Endometrial microvascular endothelial cells (primary cell): ENCODE measurements around the gene CCDC27. TPM values are rescaled to one million over a fixed set of nuclear protein-coding genes. Genes with fewer than 3 reads are reported as not detected.
"Not testable (repeated sequence)": the region's sequence is repeated elsewhere in the genome, so short reads cannot be mapped to it uniquely, and the experiment has no call there.

Source experiments
- in situ Hi-C: cut with HindIII; loops from 2 replicates; pipeline ENCODE4 v1.10.0; 2017; ENCODE audit warnings: low sequenced_read_pairs, low pct_unique_long_range_greater_than_20kb; ENCODE audit errors: inconsistent ontology term
- total RNA-seq: library from RNA; depleted of rRNA; stranded (reverse); fragments of >200 nt; gene quantifications from one replicate; pipeline ENCODE4 v1.2.3, GENCODE V29; 2015; ENCODE audit errors: inconsistent ontology term

Gene CCDC27
- total RNA-seq, 1 donor from 2014 or later: not detected

DNA sequence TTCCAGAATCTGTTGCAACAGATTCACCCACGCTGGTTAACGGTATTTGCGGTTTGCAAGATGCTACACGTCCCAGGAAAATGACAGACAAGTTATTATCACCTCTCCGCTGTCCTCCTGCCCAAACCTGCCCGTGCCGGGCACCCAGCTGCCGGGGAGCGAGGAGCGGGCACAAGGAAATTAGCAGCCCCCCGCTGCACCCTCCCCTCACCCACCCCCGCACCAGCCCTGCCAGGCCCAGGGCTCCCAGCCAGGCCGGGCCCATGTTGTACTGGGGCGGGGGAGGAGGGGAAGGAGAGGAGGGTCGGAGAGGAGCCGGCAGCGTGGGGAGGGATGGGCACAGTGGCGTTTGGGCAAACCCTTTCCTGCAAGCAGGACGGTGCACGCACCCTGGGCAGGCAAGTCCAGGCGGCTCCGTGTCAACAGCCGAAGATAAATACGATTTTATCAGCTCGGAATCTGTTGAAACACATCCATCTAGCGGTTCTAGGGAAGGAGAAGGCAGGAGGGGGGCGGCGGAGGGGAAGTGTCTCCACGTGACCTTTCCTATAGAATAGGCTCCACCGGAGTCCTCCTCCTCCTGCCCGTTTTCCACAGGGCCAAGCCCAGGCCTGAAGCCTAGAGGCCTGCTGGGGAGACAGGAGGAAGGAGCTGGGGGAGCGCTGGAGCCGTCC lies 35.1 kb upstream of the CCDC27 start:
- in situ Hi-C loops: no loop called here

DNA sequence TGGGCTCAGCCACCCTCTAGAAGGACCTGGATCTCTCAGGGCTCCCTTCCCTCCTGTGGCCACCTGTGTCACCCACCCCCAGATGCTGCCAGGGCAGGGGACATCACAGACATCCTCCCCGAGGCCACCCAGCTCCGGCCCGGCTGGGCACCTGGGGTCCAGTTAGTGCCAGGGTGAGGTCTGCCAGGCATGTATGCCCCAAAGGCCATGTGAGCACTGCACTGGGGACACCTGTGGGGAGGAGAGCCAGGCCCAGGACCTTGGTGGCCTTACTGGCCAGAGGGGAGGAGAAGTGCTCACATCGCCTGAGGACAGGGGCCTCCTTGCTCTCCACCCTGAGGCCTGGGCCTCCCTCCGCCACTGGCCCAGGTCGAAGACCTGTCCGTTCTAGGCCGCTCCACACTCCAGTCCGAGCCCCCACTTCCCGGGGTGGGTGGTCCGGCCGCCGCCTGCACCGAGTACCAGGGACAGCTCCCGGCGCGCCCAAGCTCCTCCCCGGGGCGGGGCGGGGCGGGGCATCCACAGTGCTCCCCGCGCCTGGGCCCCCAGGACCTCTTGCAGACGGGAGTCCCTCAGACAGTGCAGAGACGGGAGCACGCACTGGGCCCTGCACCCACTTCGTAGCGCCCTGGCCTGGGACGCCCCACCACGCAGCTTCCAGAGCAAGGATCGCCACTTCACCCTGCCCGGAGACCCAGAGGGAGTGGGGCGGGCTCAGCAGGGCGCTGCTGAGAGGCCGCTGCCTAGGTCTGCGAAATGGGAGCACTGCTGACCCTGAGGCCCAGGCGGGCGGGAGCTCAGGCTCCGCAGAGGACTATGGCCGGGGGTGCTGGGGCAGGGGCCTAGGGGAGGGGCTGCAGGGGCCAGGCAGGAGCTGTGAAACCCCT lies 34.3 kb upstream of the CCDC27 start:
- in situ Hi-C loops: no loop called here

DNA sequence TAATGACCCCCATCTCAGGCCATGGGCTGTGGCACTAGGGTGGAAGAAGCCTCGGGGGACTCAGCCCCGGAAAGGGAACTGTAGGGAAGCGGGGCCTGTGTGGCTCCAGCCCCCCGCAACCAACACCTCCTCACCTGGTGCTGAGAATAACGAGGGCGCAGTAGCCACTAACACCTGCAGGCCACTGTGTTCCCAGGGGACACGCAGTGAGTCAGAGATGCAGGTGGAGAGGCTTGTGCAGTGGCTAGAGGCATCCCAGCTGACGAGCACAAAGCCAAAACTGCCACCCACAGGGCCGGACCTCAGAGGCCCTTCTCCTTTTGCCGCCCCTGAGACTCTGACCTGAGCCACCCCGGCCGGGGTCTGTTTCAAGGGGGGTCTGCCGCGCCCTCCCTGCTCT lies 33.5 kb upstream of the CCDC27 start:
- in situ Hi-C loops: no loop called here

DNA sequence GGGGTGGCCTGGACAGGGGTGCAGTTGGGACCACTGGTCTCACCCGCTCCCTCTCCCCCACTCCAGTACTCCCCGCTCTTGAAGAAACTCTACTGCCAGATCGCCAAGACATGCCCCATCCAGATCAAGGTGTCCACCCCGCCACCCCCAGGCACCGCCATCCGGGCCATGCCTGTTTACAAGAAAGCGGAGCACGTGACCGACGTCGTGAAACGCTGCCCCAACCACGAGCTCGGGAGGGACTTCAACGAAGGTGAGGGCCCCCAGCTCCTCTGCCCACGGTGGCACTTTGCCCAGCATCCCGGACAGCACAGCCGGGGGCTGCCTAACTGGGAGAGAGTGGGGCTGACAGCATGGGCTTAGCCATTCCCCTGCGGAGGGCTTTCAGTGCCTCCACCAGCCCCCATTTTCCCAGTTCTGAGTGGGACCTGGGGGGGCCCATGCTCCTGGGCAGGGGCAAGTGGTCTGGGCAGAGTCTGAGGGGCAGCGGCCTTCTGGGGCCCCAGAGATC lies 30.2 kb upstream of the CCDC27 start:
- in situ Hi-C loops: no loop called here

DNA sequence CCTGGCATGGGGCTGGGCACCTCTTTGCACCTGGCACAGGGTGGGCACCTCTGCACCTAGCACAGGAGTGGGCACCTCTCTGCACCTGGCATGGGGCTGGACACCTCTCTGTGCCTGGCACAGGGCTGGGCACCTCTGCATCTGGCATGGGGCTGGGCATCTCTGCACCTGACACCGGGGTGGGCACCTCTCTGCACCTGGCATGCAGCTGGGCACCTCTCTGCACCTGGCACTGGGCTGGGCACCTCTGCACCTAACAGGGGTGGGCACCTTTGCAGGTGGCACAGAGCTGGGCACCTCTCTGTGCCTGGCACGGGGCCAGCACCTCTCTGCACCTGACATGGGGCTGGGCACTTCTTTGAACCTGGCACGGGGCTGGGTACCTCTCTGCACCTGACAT lies 29.4 kb upstream of the CCDC27 start:
- in situ Hi-C loops: no loop called here

DNA sequence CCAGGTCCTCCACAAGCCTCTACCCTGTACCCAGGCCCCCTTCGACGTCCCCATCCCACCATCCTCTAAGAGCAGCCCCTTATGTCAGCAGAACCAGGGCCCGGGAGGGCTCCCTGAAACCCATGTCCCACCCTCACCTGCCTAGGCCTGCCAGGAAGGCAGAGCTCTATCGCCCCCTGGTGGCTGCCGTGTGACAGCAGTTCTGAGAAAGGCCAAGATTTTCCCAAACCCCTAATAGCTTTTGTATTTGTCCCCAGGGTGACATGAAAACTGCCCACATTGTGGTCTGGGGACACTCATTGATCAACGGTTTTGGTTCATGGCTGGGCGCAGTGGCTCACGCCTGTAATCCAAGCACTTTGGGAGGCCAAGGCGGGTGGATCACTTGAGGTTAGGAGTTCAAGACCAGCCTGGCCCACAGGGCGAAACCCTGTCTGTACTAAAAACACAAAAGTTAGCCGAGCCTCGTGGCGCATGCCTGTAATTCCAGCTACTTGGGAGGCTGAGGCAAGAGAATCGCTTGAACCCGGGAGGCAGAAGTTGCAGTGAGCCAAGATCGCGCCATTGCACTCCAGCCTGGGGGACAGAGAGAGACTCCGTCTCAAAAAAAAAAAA lies 27.7 kb upstream of the CCDC27 start:
- in situ Hi-C loops: not testable (repeated sequence)

DNA sequence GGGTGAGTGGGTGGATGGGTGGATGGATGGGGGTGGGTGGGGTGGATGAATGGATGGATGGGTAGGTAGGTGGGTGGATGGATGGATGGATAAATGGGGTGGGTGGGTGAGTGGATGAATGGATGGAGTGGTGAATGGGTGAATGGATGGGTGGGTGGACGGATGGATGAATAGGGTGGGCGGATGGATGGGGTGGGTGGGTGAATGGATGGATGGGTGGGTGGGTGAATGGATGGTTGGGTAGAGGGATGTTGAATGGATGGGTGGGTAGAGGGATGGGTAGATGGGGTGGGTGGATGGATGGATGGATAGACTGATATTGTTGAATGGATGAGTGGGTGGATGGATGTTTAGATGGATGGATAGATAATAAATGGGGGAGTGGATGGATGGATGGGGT lies 26.9 kb upstream of the CCDC27 start:
- in situ Hi-C loops: no loop called here

DNA sequence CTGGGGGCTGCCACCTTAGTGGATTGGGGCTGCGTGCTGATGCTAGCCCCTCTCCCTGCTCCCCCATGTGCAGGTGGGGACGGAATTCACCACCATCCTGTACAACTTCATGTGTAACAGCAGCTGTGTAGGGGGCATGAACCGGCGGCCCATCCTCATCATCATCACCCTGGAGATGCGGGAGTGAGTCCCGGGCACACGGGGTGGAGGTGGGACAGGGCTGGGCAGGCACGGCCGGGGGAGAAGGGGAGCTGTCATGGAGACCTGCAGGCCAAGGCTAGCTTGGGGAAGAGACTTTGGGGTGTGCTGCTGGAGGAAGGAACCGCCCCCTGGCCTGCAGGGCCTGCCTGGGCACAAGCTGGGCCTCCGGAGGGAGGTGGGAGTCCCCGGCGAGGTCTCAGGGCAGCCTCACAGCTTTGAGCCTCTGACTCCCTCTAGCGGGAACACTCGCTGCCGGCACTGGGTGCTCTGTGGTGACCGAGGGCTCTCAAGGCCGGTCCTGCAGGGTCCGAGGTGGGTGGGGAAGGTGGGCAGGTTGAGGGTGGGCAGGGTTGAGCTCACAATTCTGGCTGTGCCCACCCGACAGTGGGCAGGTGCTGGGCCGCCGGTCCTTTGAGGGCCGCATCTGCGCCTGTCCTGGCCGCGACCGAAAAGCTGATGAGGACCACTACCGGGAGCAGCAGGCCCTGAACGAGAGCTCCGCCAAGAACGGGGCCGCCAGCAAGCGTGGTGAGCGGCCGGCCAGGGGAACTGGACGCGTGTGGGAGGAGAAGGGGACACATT lies 25.0 kb upstream of the CCDC27 start:
- in situ Hi-C loops: no loop called here

DNA sequence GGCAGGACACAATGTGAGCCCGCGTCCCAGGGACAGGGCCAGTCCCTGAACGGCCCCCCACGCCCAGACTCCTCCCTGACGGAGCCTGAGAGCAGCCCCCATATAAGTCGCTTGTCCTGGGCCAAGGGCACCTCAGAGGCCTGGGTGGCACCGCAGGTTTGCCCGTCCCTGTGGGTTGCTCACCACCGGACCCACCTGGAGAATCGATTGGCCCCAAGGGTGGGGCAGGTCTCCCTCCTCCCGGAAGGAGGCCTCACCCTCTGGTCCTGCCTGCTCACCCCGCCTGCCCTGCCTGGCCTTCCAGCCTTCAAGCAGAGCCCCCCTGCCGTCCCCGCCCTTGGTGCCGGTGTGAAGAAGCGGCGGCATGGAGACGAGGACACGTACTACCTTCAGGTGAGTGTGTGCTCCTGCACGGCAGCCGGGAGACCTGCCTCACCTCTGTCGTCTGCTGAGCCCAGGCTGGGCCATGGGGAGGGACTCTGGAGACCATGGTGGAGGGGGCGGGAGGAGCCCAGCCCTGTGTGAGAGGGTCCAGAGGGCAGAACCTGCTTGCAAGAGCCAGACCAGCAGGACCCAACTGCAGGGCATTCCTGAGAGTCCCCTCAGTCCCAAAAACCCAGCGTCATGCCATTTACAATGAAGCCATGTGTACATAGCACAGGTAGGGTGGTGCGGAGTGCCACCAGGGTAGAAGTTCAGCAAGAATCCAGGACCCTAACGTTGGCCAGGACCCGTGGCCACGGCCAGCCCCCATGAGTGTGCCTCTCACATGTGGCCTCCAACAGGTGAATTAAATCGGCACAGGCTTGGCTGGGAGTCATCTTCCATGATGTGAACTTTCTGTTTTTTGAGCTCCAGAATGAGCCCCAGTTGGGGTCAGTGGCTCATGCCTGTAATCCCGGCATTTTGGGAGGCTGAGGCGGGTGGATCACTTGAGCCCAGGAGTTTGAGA lies 24.1 kb upstream of the CCDC27 start:
- in situ Hi-C loops: no loop called here

DNA sequence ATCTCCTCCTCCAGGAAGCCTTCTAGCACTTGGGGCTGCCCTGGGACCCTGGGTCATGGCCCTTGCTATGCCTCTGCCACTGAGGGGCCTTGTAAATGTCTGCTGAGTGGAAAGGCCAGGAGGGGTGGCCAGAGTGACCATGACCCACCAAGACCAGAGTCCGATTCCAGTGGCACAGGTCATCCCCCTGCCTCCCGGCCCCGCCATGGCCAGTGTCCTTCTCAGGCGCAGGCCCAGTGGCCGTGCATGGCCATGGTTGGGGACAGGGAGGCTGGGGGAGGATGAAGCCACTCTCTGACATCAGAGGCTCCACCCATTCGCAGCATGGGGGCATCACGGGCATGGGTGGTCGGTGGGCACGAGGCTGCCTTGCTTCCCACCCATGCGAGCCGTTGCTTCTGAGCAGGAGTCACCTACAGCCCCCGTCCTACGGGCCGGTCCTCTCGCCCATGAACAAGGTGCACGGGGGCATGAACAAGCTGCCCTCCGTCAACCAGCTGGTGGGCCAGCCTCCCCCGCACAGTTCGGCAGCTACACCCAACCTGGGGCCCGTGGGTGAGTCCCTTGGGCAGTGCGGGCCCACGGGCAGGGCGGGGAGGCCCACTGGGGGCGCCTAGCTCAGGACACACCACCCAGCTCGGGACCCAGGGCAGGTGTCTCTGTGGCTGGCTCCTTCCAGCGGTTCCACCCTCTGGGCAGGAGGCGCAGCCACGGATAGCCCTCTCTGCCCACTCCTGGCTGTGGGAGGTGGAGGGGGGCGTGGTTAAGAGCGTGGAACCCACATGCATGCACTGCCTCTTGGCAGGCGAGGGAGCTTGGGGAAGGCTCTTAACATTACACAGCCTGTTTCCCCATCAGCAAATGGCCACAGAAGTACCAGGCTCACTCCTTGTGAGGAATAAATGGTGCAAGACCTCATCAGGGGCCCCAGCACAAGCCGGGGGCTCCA lies 22.4 kb upstream of the CCDC27 start:
- in situ Hi-C loops: no loop called here

DNA sequence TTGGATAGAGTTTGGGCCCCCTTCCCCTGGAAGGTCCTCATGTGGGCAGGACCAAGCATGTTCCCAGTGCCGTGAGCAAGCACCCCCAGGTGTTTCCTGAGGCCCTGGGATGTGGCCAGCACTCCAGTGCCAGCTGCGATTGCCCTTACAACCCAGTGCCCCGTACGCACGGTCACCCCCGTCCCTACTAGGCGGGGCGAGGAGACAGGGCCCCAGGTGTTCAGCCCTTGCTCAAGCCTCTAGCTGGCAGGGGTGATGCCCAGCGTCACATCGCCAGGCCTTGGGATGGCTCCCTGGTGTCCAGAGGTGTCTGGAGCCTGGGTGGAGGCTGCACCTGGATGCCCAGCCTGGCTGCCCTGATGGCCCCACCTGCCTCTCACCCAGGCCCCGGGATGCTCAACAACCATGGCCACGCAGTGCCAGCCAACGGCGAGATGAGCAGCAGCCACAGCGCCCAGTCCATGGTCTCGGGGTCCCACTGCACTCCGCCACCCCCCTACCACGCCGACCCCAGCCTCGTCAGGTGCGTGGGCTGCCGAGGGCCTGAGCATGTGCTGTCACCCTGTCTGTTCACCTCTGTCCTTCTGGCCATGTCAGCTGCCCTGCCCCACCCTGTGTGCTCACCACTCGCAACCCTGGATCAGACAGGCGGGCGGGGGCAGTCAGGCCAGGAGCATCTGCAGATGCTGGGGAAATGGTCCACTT lies 21.6 kb upstream of the CCDC27 start:
- in situ Hi-C loops: no loop called here

DNA sequence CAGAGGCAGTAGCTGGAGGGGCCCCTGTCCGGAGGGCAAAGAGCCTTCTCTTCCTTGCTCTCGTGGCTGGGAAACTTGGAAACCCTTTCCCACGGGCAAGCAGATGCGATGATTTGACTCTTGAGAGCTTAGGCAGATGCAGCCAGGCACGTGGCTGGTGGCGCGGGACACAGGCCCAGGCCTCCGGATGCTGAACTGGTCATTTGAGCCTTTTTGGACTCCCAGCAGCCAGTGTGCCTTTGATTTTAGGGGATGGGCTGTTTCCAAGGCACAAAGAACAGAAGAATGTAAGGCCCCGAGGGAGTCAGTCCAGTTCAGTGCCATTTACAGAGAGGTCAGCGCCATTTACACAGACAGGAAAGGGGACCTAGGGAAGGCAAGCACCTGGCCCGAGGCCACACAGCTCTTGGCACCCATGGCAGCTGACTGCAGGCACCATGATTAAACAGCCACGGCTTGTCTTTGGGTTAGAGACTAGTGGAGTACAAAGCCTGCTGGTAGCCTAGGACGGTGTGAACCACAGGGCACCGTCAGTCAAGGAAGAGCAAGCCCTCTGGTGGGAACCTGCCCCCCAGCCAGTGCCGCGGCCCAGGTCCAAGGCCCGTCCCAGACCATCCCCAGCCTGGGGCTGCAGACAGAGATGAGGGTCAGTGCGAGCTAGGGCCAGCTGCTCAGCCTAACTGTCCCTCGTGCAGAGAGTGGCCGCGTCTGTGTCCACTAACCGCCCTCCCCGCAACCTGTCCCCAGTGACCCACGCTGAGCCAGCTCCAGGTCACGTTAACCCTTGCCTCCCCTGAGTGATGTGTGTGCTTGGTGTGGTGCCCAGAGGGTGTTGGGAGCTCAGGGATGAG lies 20.4 kb upstream of the CCDC27 start:
- in situ Hi-C loops: no loop called here

DNA sequence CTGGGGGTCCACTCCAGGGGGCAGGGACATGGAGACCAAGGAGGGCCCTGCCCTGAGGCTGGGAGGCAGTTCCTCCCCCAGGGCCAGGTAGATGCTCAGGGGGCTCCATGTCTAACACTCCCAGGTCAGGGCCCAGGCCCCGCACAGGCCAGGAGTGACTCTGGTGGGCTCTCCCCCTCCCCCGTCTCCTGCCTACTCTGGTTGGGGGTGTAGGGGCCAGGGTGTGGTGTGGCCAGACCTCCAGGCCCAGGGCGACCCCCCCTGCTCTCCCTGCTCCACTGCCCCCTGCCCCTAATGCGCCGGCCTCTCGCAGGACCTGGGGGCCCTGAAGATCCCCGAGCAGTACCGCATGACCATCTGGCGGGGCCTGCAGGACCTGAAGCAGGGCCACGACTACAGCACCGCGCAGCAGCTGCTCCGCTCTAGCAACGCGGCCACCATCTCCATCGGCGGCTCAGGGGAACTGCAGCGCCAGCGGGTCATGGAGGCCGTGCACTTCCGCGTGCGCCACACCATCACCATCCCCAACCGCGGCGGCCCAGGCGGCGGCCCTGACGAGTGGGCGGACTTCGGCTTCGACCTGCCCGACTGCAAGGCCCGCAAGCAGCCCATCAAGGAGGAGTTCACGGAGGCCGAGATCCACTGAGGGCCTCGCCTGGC lies 19.7 kb upstream of the CCDC27 start:
- in situ Hi-C loops: no loop called here

DNA sequence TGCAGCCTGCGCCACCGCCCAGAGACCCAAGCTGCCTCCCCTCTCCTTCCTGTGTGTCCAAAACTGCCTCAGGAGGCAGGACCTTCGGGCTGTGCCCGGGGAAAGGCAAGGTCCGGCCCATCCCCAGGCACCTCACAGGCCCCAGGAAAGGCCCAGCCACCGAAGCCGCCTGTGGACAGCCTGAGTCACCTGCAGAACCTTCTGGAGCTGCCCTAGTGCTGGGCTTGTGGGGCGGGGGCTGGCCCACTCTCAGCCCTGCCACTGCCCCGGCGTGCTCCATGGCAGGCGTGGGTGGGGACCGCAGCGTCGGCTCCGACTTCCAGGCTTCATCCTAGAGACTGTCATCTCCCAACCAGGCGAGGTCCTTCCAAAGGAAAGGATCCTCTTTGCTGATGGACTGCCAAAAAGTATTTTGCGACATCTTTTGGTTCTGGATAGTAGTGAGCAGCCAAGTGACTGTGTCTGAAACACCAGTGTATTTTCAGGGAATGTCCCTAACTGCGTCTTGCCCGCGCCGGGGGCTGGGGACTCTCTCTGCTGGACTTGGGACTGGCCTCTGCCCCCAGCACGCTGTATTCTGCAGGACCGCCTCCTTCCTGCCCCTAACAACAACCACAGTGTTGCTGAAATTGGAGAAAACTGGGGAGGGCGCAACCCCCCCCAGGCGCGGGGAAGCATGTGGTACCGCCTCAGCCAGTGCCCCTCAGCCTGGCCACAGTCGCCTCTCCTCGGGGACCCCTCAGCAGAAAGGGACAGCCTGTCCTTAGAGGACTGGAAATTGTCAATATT lies 19.0 kb upstream of the CCDC27 start:
- in situ Hi-C loops: no loop called here
